ENCODE results near the gene EPB41L5. TPM values are rescaled to one million over a fixed set of nuclear protein-coding genes. Genes with fewer than 3 reads are reported as not detected.

Gene EPB41L5
- total and polyA plus RNA-seq, 3 donors from 2014 or later: 56.8 to 73.6 (median 62.7) TPM

- Histone ChIP-seq H3K4me1 (no peaks in the 10 kb centered on the region), H3K36me3 (ENCODE audit: low read depth, missing control alignments) (no peaks in the 10 kb centered on the region), H3K27me3 (no peaks in the 10 kb centered on the region), H3K9me3 (no peaks in the 10 kb centered on the region), H3K4me3 (no peak overlapping the region), H3K27ac (no peak overlapping the region)
- intact Hi-C loops (cut with DNase I; ENCODE audit: low total_unique reads): no loop called here
- 76 to 77% methylated on average over 2 of the region's 2 CpGs for WGBS, 2 donors
- DNase-seq: no peak
- TF ChIP-seq CTCF (IDR thresholded peaks at IDR 0.05): no peak
- no peak for TF ChIP-seq POLR2A (IDR thresholded peaks at IDR 0.05)
These were observed 128.6 kb downstream of the EPB41L5 start for GRCh38 chr2:120141300-120142069.

GRCh38 chr2:120142528-120143219 is 129.8 kb downstream of the EPB41L5 start:
- H3K36me3 ChIP-seq (ENCODE audit: low read depth, missing control alignments): no peaks in the 10 kb centered on the region
- no peak overlapping the region for H3K27ac ChIP-seq
- H3K9me3 ChIP-seq: no peaks in the 10 kb centered on the region
- intact Hi-C loops (cut with DNase I; ENCODE audit: low total_unique reads): no loop called here
- H3K4me3 ChIP-seq: no peak overlapping the region
- H3K4me1 ChIP-seq: no peaks in the 10 kb centered on the region
- H3K27me3 ChIP-seq: no peaks in the 10 kb centered on the region
- no peak for DNase-seq
- no peak for TF ChIP-seq POLR2A (IDR thresholded peaks at IDR 0.05)
- TF ChIP-seq CTCF (IDR thresholded peaks at IDR 0.05): no peak
- 96 to 97% methylated on average over 2 of the region's 2 CpGs for WGBS, 2 donors

- Histone ChIP-seq H3K36me3 (ENCODE audit: low read depth, missing control alignments) (no peaks in the 10 kb centered on the region), H3K4me1 (no peaks in the 10 kb centered on the region), H3K27me3 (no peaks in the 10 kb centered on the region), H3K9me3 (no peaks in the 10 kb centered on the region), H3K4me3 (no peak overlapping the region), H3K27ac (no peak overlapping the region)
- DNase-seq: no peak
- intact Hi-C loops (cut with DNase I; ENCODE audit: low total_unique reads): no loop called here
- WGBS, 2 donors: 97 to 98% methylated on average over 1 of the region's 1 CpG
- TF ChIP-seq CTCF (IDR thresholded peaks at IDR 0.05) (no peak), POLR2A (IDR thresholded peaks at IDR 0.05) (no peak)
These were observed 135.4 kb downstream of the EPB41L5 start for GRCh38 chr2:120148229-120148628.

DNA sequence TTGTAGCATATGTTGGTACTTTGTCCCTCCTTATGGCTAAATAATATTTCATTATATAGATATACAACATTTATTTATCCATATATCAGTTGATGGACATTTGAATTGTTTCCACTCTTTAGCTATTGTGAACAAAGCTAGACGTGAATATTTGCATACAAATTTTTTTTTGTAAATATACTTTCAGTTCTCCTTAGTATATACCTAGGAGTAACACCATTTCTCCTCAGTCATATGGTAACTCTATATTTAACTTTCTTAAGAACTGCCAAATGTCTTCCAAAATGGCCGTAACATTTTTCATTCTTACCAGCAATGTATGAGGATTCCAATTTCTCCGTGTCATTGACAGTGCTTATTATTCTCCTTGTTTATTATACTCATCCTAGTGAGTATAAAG is 135.8 kb downstream of the EPB41L5 start:
- WGBS, 2 donors: 91 to 97% methylated on average over 3 of the region's 3 CpGs
- Histone ChIP-seq H3K9me3 (no peaks in the 10 kb centered on the region), H3K27me3 (no peaks in the 10 kb centered on the region), H3K4me1 (no peaks in the 10 kb centered on the region), H3K4me3 (no peak overlapping the region), H3K36me3 (ENCODE audit: low read depth, missing control alignments) (no peaks in the 10 kb centered on the region), H3K27ac (no peak overlapping the region)
- no peak for DNase-seq
- intact Hi-C loops (cut with DNase I; ENCODE audit: low total_unique reads): no loop called here
- no peak for TF ChIP-seq CTCF (IDR thresholded peaks at IDR 0.05)
- no peak for TF ChIP-seq POLR2A (IDR thresholded peaks at IDR 0.05)

All from testis (tissue), 3 donors.